HG03460 (cell line): ENCODE results near the gene ICA1L.

Source experiments
- ATAC-seq: cut with Tn5 transposase; IDR thresholded peaks from one replicate; pipeline ENCODE4 v1.9.1; 2021; ENCODE audit not compliant: unreplicated experiment

ICA1L gene

GRCh38 chr2:202786842-202787241 is 84.7 kb downstream of the ICA1L start:
- ATAC-seq: no peak

DNA sequence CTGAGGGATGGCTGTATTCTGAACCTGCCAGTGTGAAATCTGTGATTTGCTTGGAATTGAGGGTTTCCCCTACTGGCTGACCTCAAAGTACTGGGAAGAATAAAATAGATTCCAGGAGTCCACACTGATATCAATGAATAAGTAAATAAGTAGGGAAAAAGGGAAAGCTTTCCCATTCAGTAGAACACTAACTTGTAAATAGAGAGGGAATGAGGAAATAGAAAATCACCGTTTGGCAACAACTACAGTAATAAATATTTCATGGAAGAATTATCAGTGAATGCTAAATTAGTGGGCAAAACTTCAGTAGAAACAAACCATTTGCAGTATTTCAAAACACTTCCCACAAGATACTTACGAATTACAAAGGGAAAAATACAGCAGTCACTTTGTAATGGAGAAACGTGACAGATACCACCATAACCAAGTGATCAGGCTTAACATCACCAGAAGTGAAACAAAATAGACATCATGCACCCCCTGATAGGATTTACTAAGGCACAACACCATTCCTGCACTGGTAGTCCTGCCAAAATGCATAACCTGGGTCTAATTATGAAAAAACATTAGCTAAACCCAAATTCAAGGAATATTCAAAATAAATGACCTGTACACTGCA is 88.5 kb downstream of the ICA1L start:
- no peak for ATAC-seq

- peak; percentile 98 for ATAC-seq
Observed at GRCh38 chr2:202780514-202781021, 91.0 kb downstream of the ICA1L start.

GRCh38 chr2:202778217-202778616 is 93.3 kb downstream of the ICA1L start:
- ATAC-seq: no peak

DNA sequence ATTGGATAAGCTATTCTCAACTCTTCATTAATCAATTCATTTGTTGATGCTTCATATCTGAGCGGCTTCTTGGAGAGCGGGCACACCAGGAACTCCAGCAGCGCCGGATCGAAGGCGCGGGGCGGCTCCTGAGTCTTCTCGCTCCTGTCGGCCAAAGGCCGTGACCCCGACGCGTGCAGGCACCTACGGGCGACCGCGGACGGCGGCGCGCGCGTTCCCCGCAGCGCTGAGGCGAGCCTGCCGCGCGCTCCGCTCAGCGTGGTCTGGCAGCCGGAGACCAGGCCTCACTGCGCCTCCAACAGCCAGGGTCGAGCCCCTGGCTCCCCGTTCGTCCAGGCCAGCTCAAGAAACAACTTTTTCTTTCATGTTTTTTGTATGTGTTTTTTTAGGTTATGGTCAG is 97.5 kb downstream of the ICA1L start:
- no peak for ATAC-seq

DNA sequence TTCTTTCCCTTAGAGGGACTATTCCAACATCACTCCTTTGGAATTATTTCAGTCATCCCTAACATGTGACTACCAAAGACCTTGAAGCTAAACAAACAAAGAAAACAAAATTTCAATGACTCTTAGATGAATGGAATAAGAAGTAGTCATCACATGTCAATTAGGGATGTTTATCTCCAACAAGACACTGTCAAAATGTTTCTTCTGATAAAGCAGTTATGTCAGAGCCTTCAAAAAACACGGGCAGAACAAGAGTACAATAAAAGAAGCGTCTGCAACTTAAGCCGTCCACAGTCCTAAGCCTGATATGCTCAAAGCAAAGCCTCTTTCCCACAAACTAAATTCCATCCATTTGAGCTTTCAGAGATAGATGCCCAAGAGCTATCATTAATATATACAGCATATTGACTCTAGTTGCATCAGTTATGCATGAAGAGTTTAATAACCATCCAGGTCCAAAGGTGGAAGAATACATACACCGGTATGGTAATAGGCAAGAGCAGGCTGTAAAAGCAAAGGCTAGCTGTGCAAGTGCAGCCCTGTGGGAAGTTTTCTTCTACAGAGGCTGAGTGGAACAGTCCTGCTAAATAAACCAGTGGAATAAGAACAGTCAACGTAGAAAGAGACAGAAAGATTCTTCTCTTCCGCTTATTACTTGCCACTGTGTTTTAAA is 98.1 kb downstream of the ICA1L start:
- ATAC-seq: no peak

DNA sequence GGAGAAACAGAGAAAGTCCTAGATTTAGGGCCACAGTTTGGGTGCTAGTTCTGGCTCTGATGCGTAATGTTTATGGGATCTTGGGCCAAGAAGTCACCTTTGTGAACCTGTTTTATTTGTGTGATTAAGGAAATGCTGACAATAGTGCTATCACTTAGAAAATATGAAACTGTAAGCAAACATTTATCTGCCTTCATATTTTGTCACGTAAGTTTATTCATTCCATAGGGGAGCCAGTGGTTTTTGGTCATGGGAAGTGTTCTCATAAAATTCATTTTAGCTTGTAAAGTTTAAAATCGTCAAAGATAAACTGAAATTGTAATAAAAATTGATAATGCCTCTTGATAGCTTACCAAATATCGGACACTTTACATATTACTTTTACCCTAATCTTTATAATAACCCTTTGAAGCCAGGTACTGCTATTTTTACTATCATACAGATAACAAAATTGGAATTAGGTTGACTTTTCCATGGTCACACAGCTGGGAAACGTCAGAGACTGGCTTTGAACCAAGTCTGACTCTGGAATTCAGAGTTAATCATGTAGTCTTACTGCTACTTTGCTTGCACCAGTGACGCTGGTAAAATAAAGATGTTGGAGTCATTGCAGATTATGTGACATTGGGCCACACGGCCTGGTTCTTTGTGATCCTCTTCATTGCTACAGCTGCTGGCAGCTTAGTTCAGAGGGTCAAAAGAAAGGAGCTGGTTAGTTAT is 99.7 kb downstream of the ICA1L start:
- ATAC-seq: no peak

- ATAC-seq: no peak
Observed at GRCh38 chr2:202771336-202771735, 100.2 kb downstream of the ICA1L start.

DNA sequence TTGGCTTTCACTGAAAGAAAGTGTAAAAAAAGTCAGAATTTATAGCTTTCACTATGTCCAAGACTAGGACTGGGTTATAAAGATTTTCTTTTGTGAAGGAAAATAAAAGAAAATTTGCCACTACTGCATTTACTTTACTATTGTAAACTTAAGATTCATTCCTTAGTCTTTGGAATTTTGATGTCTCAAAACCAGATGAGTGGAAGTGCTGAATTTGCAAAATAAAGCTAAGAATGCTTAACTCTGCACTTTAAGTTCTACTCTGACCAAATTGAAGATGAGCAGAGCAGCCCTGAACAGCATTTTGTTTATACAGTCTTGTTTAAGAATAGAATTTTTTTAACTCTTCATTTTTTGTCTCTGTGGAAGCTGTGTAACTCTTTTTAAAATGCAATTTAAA is 102.4 kb downstream of the ICA1L start:
- no peak for ATAC-seq

DNA sequence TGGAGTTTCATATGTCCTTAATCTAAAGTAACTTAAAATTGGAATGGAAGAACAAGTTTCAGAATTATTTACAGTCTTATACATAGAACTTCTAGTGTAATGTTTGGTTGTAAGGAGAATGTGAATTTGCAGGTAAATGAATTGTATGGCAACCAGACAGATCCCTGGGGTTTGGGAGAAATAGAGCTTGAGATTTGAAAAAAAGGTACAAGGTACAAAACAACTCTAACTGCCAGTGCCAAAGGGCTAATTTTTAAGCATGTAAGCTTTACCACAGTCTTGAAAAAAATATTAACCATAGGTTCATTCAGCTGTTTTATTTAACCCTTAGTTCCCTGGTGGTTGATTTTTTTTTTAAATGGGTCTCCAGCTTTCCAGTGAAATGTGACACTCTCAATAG is 103.3 kb downstream of the ICA1L start:
- no peak for ATAC-seq

DNA sequence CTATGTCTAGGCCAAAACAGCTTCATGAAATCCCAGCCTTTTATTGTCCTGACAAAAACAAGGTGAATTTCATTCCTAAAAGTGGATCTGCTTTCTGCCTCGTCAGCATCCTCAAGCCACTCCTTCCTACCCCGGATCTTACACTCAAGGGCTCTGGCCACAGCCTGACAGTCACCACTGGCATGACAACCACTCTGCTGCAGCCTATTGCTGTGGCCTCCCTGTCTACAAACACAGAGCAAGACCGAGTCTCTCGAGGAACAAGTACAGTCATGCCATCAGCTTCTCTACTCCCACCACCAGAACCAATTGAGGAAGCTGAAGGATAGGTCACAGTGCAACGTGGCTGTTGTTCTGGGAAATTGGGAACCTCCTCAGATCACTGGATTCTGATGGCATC is 106.1 kb downstream of the ICA1L start:
- ATAC-seq: no peak

DNA sequence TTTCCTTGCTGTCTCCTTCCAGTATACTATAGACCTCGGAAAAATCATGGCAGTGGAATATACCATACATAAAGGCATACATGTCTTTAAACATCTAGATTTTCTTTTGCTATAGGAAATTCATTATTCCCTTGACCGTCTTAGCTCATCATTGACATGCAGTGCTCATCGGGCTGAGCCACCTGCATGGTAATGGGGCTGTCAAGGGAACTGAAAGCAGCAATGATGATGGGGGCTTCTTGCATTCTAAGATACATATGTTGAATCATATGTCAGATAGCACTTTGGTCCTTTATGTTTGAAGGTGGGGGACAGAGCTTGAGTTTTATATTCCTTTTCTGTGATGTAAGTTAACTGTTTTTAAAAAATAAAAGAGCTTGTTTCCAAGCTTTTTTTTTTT is 106.6 kb downstream of the ICA1L start:
- ATAC-seq: no peak

DNA sequence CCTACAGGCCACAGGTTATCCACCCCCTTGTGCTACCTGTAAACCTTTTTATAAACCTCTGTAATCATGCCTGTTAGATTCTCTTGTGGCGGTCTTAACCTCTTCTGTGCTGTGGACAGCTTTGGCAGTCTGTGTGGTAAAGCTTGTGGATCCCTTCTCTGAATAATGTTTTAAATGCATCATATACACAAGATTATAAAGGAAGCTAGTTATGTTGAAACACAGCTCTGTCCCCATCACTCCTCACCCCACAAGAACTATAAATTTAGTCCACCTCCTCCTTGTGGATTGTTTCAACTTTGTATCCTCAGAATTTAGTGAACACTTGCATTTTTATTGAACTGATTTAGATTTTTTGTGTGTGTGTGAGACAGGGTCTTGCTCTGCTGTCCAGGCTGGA is 107.7 kb downstream of the ICA1L start:
- ATAC-seq: no peak

GRCh38 chr2:202762556-202762955 is 109.0 kb downstream of the ICA1L start:
- no peak for ATAC-seq

GRCh38 chr2:202760848-202761247 is 110.7 kb downstream of the ICA1L start:
- ATAC-seq: no peak

DNA sequence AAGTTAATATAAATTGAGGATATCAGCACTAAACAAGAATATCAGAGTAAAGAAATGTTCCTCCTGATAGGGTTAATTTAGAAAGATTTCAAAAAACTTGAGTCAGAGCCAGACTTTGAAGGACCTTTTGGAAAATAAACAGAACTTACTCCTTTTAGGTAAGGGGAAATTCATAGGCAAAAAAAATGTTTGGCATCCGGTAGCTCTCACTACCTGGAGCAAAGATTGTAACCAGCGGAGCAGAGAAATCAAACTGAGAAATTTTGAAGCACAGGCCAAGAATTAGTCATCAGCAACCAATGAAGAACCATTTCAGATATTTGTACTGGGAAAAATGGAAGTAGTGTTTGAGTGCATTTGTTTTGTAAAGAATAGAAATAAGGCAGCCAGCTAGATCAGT is 113.0 kb downstream of the ICA1L start:
- no peak for ATAC-seq

- ATAC-seq: no peak
Observed at GRCh38 chr2:202758128-202758527, 113.4 kb downstream of the ICA1L start.

DNA sequence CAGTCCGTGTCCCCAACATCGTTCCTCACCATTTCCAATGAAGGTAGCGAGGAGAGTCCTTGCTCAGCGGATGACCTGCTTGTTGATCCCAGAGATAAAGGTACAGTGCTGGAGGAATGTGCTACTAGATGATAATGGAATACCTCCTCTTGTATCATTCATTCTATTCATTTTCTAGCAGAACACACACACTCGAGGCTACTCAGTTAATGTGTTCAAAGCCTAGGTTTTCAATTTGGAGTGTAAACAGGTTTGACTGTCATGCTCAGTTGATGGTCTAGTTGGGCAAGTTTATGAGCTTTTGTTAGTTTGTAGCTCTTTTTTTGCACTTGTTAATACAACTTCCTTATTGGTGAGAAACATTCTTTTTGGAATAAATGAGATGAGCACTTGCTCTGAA is 114.2 kb downstream of the ICA1L start:
- ATAC-seq: no peak

GRCh38 chr2:202756598-202756997 is 115.0 kb downstream of the ICA1L start:
- ATAC-seq: no peak

- no peak for ATAC-seq
Observed at GRCh38 chr2:202754936-202755335, 116.6 kb downstream of the ICA1L start.

GRCh38 chr2:202752071-202752470 is 119.5 kb downstream of the ICA1L start:
- ATAC-seq: no peak

DNA sequence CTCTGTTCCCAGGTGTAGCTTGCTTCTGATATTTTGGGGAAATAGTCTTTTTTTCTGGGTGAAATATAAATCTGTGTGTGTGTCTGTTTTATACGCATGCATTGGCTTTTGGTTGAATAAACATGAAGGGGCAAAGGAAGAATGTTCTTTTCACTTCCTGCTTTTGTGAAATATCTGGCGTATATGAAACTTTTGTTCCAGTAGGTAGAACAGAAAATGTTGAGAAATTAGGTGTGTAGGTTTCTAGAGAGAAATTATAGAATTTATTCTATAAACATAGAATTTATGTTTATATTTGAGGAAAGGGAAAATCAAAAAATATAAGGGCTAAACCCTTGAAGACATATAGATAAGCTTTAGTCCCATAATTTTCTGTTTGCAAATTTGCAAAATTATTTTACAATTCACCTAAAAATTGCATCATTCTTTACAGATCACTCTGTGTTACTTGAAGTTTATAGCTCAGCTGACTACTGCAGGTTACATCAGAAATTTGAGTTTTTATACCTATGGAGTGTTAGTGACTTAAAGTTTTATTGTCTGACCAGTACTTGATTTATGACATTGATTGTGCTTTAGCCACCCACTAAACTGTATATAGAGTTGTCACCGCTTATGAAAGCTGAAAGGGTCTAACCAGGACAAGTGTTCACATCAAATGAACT is 120.7 kb downstream of the ICA1L start:
- no peak for ATAC-seq
